ENCODE results near the gene AP3S1.
"Not testable (repeated sequence)": the region's sequence is repeated elsewhere in the genome, so short reads cannot be mapped to it uniquely, and the experiment has no call there.

The AP3S1 gene

GRCh38 chr5:115920171-115920725 is 78.5 kb downstream of the AP3S1 start:
- intact Hi-C loops (cut with DNase I), result no loop called here
- DNase-seq, result no peak

- DNase-seq; intact Hi-C loops (cut with DNase I): not testable (repeated sequence)
Observed at GRCh38 chr5:115928578-115929407, 87.1 kb downstream of the AP3S1 start.

GRCh38 chr5:115930171-115930570 is 88.4 kb downstream of the AP3S1 start:
- intact Hi-C loops (cut with DNase I), result not testable (repeated sequence)
- peak in 18 of 42 donors; percentile 1 to 45 (median 11) for DNase-seq

GRCh38 chr5:115930630-115931337 is 89.0 kb downstream of the AP3S1 start:
- intact Hi-C loops (cut with DNase I), result no loop called here
- no peak for DNase-seq

GRCh38 chr5:115932991-115933390 is 91.3 kb downstream of the AP3S1 start:
- intact Hi-C loops (cut with DNase I), result no loop called here
- no peak for DNase-seq

GRCh38 chr5:115934388-115934974 is 92.7 kb downstream of the AP3S1 start:
- intact Hi-C loops (cut with DNase I), result no loop called here
- DNase-seq, result no peak

- intact Hi-C loops (cut with DNase I), result no loop called here
- no peak for DNase-seq
Observed at GRCh38 chr5:115936031-115936430, 94.3 kb downstream of the AP3S1 start.

- no peak for DNase-seq
- intact Hi-C loops (cut with DNase I), result no loop called here
Observed at GRCh38 chr5:115939059-115939458, 97.3 kb downstream of the AP3S1 start.

- no peak for DNase-seq
Observed at GRCh38 chr5:115940080-115940810, 98.5 kb downstream of the AP3S1 start.

GRCh38 chr5:115941051-115941675 is 99.4 kb downstream of the AP3S1 start:
- no peak for DNase-seq
- intact Hi-C loops (cut with DNase I), result no loop called here

More at GRCh38 chr5:115940080-115940810, 98.5 kb downstream of the AP3S1 start:
- intact Hi-C loops (cut with DNase I), result no loop called here

GRCh38 chr5:115944501-115944900 is 102.8 kb downstream of the AP3S1 start:
- DNase-seq, result no peak
- intact Hi-C loops (cut with DNase I), result no loop called here

- DNase-seq, result no peak
- intact Hi-C loops (cut with DNase I), result no loop called here
Observed at GRCh38 chr5:115946655-115947054, 104.9 kb downstream of the AP3S1 start.

GRCh38 chr5:115947260-115947659 is 105.5 kb downstream of the AP3S1 start:
- intact Hi-C loops (cut with DNase I), result no loop called here
- DNase-seq, result no peak

- DNase-seq, result no peak
- intact Hi-C loops (cut with DNase I), result no loop called here
Observed at GRCh38 chr5:115948091-115948534, 106.4 kb downstream of the AP3S1 start.

- intact Hi-C loops (cut with DNase I), result no loop called here
- no peak for DNase-seq
Observed at GRCh38 chr5:115949096-115949495, 107.4 kb downstream of the AP3S1 start.

- DNase-seq, result no peak
- intact Hi-C loops (cut with DNase I), result no loop called here
Observed at GRCh38 chr5:115952588-115952987, 110.9 kb downstream of the AP3S1 start.

- intact Hi-C loops (cut with DNase I), result no loop called here
- DNase-seq, result no peak
Observed at GRCh38 chr5:115954144-115954543, 112.4 kb downstream of the AP3S1 start.

- no peak for DNase-seq
- intact Hi-C loops (cut with DNase I), result no loop called here
Observed at GRCh38 chr5:115956957-115957356, 115.2 kb downstream of the AP3S1 start.
